K562 (cell line): ENCODE results near the gene ZNF407. TPM values are rescaled to one million over a fixed set of nuclear protein-coding genes. Genes with fewer than 3 reads are reported as not detected.

Experiments
- ATAC-seq: fragments of 200-7000 bp; cut with Tn5 transposase; 3 replicates; pipeline ENCODE4 v1.9.1; 2020; ENCODE audit warnings: moderate library complexity
- BruUV-seq: library from RNA; stranded (reverse); fragments of 400-500 nt; replicated peaks from 2 replicates; lab custom pipeline; 2021; lab: Mats Ljungman, UMichigan
- CTCF ChIA-PET: fragments of 300-600 bp; formaldehyde crosslinking; extraction: SDS; loops from one replicate; lab custom pipeline; 2021; ENCODE audit warnings: low intra/inter-chr PET ratio; lab: Yijun Ruan, JAX
- POLR2A ChIA-PET: fragments of 300-600, 350-650 bp; sonication (Branson Sonifier 250); formaldehyde crosslinking; extraction: SDS; loops from one replicate; lab custom pipeline; 2021; ENCODE audit warnings: antibody characterized with exemption, inconsistent platforms; lab: Yijun Ruan, JAX
- DNase-seq, 4 experiments: peaks; one replicate each; pipeline versions ENCODE4 v3.0.0 to v3.0.0-alpha.2; 2011 to 2018; ENCODE audit warnings: low spot score in 3 of 4, mixed read lengths in 3 of 4; ENCODE audit errors: extremely low read depth in 1 of 4
- FAIRE-seq: peaks from 2 replicates; lab custom pipeline; 2011; peaks lifted over from hg19 to GRCh38; lab: Jason Lieb, UNC
- H2AFZ ChIP-seq: 2 replicates; pipeline ENCODE4 v1.6.0; 2011; ENCODE audit warnings: low read depth, low read length, control low read depth, inconsistent platforms
- H3K27ac ChIP-seq: fragments of 200-600 bp; 3 replicates; pipeline ENCODE4 v1.8.0; 2011; ENCODE audit warnings: low read depth, mild to moderate bottlenecking, control low read depth, inconsistent platforms, low read length, moderate library complexity, mixed read lengths; ENCODE audit errors: extremely low read depth
- H3K27me3 ChIP-seq, 2 experiments: fragments of 300-600 bp in 1 of 2; 2 replicates in 1 of 2; 3 replicates in 1 of 2; pipeline versions ENCODE4 v1.6.0 to v1.8.0; 2011; ENCODE audit warnings: inconsistent platforms in 2 of 2, low read length in 2 of 2, mild to moderate bottlenecking in 1 of 2, mixed read lengths in 1 of 2, moderate library complexity in 1 of 2; ENCODE audit not compliant: control insufficient read depth in 2 of 2, insufficient read depth in 2 of 2
- H3K36me3 ChIP-seq: fragments of 300-600 bp; 3 replicates; pipeline ENCODE4 v1.8.0; 2011; ENCODE audit warnings: mild to moderate bottlenecking, low read length, inconsistent platforms; ENCODE audit not compliant: control insufficient read depth, insufficient read depth
- H3K4me1 ChIP-seq, 2 experiments: fragments of 200-600 bp in 1 of 2; replicated peaks in 1 of 2; 2 replicates in 1 of 2; 3 replicates in 1 of 2; pipeline versions ENCODE4 v1.5.1 to v1.8.0; 2011; ENCODE audit warnings: inconsistent platforms in 2 of 2, low read length in 2 of 2, mild to moderate bottlenecking in 1 of 2, mixed read lengths in 1 of 2, moderate library complexity in 1 of 2; ENCODE audit not compliant: control insufficient read depth in 2 of 2, insufficient read depth in 2 of 2
- H3K4me2 ChIP-seq: 2 replicates; pipeline ENCODE4 v1.6.1; 2011; ENCODE audit warnings: low read length, control low read depth, inconsistent platforms, mixed read lengths; ENCODE audit not compliant: insufficient read depth
- H3K4me3 ChIP-seq: fragments of 200-600 bp; sonication (generic), shearing (Covaris generic); 2 replicates; pipeline ENCODE4 v1.5.1; 2016; ENCODE audit warnings: control low read depth, inconsistent platforms
- H3K79me2 ChIP-seq: fragments of 200-600 bp; 3 replicates; pipeline ENCODE4 v1.8.0; 2011; ENCODE audit warnings: low read length, inconsistent platforms; ENCODE audit not compliant: control insufficient read depth, insufficient read depth
- H3K9ac ChIP-seq, 2 experiments: 2 replicates each; pipeline versions ENCODE4 v1.6.0 to v1.6.1; 2011; ENCODE audit warnings: low read depth in 2 of 2, low read length in 2 of 2, control low read depth in 1 of 2, inconsistent platforms in 1 of 2, mild to moderate bottlenecking in 1 of 2, mixed read lengths in 1 of 2; ENCODE audit not compliant: insufficient read depth in 1 of 2
- H3K9me1 ChIP-seq: one replicate; pipeline ENCODE4 v1.6.0; 2011; ENCODE audit warnings: inconsistent platforms, mild to moderate bottlenecking, low read length, moderate library complexity; ENCODE audit not compliant: control insufficient read depth, insufficient read depth
- H3K9me3 ChIP-seq: replicated peaks from 2 replicates; pipeline ENCODE4 v1.5.1; 2011; ENCODE audit warnings: low read depth, low read length, inconsistent platforms; ENCODE audit not compliant: control insufficient read depth, insufficient read depth
- H4K20me1 ChIP-seq: replicated peaks from 2 replicates; pipeline ENCODE4 v1.6.1; 2011; ENCODE audit warnings: low read length, inconsistent platforms, mixed read lengths; ENCODE audit not compliant: control insufficient read depth, insufficient read depth
- GATAD2B ChIP-seq: fragments of 450-650 bp; IDR thresholded peaks from 2 replicates; pipeline ENCODE4 v1.6.1; 2017; ENCODE audit warnings: mild to moderate bottlenecking, borderline replicate concordance
- KDM2B ChIP-seq: fragments of 250-450 bp; sonication (Bioruptor Pico); IDR thresholded peaks from 2 replicates; pipeline ENCODE4 v1.8.0; 2021; ENCODE audit warnings: mild to moderate bottlenecking, moderate library complexity
- NELFE ChIP-seq: IDR thresholded peaks from 2 replicates; pipeline ENCODE4 v1.6.1; 2011; ENCODE audit warnings: mild to moderate bottlenecking; ENCODE audit not compliant: insufficient read depth, insufficient read length
- PHF8 ChIP-seq: fragments of 200-600 bp; sonication (generic); IDR thresholded peaks from 2 replicates; pipeline ENCODE4 v1.6.1; 2012; ENCODE audit warnings: mixed run types, mild to moderate bottlenecking, inconsistent platforms, low read length, moderate library complexity, borderline replicate concordance
- POLR3G ChIP-seq: IDR thresholded peaks from 2 replicates; pipeline ENCODE4 v1.6.1; 2011; ENCODE audit not compliant: insufficient read length, insufficient replicate concordance; ENCODE audit errors: extremely low read depth
- TARDBP ChIP-seq: fragments of 450-650 bp; IDR thresholded peaks from 2 replicates; pipeline ENCODE4 v1.6.1; 2016
- ZNF184 ChIP-seq: sonication (generic); formaldehyde crosslinking; IDR thresholded peaks from 2 replicates; pipeline ENCODE4 v1.5.0; 2020; ENCODE audit warnings: missing genetic modification reagents
- WGBS: fragments of 100-300 bp; shearing (Covaris generic); methylation state at CpG from one replicate; pipeline ENCODE4 v1.1.6; 2016; ENCODE audit warnings: low coverage, mixed read lengths; ENCODE audit not compliant: insufficient coverage; ENCODE audit errors: missing lambda C conversion rate; 5-methylcytosine and 5-hydroxymethylcytosine counted together
- in situ Hi-C: fragments of 300-500 bp; cut with MboI; formaldehyde crosslinking; loops from 4 replicates; pipeline ENCODE4 v1.15.0; 2018; ENCODE audit warnings: inconsistent platforms, mixed read lengths
- intact Hi-C: fragments of 100-400 bp; cut with micrococcal nuclease; formaldehyde crosslinking; loops from 2 replicates; pipeline ENCODE4 v1.14.2; 2022
- polyA plus RNA-seq, 8 experiments: library from polyadenylated mRNA; depleted of rRNA in 4 of 8; stranded (reverse) in 5 of 8; unstranded in 3 of 8; fragments of >200 nt; fragmentation: Nextera tagmentation in 2 of 8; fragmentation: Illumina TruSeq in 1 of 8; extraction: Ambion mirVana in 2 of 8; extraction: Trizol in 1 of 8; gene quantifications; 2 replicates each; pipeline versions ENCODE4 v1.2.1 to v1.2.3, GENCODE V29; 2011 to 2014; ENCODE audit warnings: inconsistent platforms in 1 of 8, missing spikeins in 1 of 8
- total RNA-seq, 7 experiments: library from RNA; depleted of rRNA in 6 of 7; stranded (reverse); fragments of >200 nt in 6 of 7; fragmentation: Illumina TruSeq in 2 of 7; extraction: Trizol in 2 of 7; gene quantifications; 2 replicates each; pipeline versions ENCODE4 v1.2.1 to v1.2.3, GENCODE V29; 2011 to 2021; ENCODE audit warnings: low replicate concordance in 1 of 7
- TF ChIP-seq, protein P1 (sequence below): fragments of 450-650 bp; IDR thresholded peaks from 2 replicates; pipeline ENCODE4 v1.6.1; 2014; ENCODE audit warnings: low read depth, mild to moderate bottlenecking, moderate library complexity, borderline replicate concordance
- TF ChIP-seq, protein P2 (sequence below): fragments of 250-450 bp; sonication (Bioruptor Pico); IDR thresholded peaks from 2 replicates; pipeline ENCODE4 v1.8.0; 2021; ENCODE audit warnings: borderline replicate concordance, mild to moderate bottlenecking, moderate library complexity; ENCODE audit not compliant: poor library complexity, severe bottlenecking

Gene ZNF407
- total and polyA plus RNA-seq, 9 of the 15 experiments (the other 6 are each of a cell fraction or from before 2014, with no cell fraction given): 0.21 to 5.4 (median 2.3) TPM

DNA sequence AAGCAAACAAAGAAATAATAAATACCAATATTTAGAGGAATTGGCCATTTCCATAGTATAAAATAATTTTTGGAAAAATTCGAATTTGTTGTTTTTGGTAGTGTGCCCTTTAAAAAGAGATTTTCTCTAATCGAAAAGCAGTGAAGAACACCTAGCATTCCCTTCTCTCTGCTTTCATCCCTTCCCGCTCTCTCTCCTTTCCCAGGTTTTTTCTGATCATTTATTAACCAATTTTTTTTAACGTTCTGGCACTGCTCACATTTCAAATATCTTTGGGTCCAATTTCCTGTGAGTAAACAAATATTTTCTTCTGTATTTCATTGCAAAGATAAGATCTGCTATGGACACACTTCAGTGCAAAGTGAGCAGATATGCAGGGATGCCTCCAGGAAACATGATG lies 101.2 kb downstream of the ZNF407 start:
- POLR2A ChIA-PET: no interaction called here
- Histone ChIP-seq H3K4me3 (no peak overlapping the region), H3K4me2 (no peak overlapping the region), H3K36me3 (no peaks in the 10 kb centered on the region), H4K20me1 (no peaks in the 10 kb centered on the region), H3K4me1 (peaks cover 0 to 5% of the 10 kb centered on the region in 2 experiments; a peak in 1 of 5 replicates), H3K27me3 (no peaks in the 10 kb centered on the region), H3K9me3 (no peaks in the 10 kb centered on the region), H3K27ac (no peak overlapping the region), H2AFZ (no peak overlapping the region), H3K9ac (no peak overlapping the region), H3K79me2 (no peaks in the 10 kb centered on the region), H3K9me1 (no peaks in the 10 kb centered on the region)
- FAIRE-seq: no peak
- in situ Hi-C loops: no loop called here
- intact Hi-C loops: no loop called here
- ATAC-seq: no peak
- WGBS: 40% methylated on average over 4 of the region's 4 CpGs
- no TSS peak for BruUV-seq
- no peak for TF ChIP-seq PHF8
- no peak for TF ChIP-seq NELFE
- TF ChIP-seq POLR3G: no peak
- TF ChIP-seq KDM2B (CRISPR knock-in tag): no peak
- TF ChIP-seq, protein P1, sequence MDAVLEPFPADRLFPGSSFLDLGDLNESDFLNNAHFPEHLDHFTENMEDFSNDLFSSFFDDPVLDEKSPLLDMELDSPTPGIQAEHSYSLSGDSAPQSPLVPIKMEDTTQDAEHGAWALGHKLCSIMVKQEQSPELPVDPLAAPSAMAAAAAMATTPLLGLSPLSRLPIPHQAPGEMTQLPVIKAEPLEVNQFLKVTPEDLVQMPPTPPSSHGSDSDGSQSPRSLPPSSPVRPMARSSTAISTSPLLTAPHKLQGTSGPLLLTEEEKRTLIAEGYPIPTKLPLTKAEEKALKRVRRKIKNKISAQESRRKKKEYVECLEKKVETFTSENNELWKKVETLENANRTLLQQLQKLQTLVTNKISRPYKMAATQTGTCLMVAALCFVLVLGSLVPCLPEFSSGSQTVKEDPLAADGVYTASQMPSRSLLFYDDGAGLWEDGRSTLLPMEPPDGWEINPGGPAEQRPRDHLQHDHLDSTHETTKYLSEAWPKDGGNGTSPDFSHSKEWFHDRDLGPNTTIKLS: no peak
- no peak for TF ChIP-seq TARDBP
- TF ChIP-seq, protein P2, sequence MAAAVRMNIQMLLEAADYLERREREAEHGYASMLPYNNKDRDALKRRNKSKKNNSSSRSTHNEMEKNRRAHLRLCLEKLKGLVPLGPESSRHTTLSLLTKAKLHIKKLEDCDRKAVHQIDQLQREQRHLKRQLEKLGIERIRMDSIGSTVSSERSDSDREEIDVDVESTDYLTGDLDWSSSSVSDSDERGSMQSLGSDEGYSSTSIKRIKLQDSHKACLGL (CRISPR knock-in tag): no peak
- no peak for TF ChIP-seq GATAD2B
- TF ChIP-seq ZNF184 (CRISPR knock-in tag): no peak
- CTCF ChIA-PET: no interaction called here
- no peak for DNase-seq
